ENCODE data around the gene MINPP1. TPM values are rescaled to one million over a fixed set of nuclear protein-coding genes. Genes with fewer than 3 reads are reported as not detected.
"Not testable (repeated sequence)": the region's sequence is repeated elsewhere in the genome, so short reads cannot be mapped to it uniquely, and the experiment has no call there.

MINPP1 gene
- total and polyA plus RNA-seq, 3 donors from 2014 or later: 15.3 to 32.3 (median 24.3) TPM

- H3K4me3 ChIP-seq: no peak overlapping the region
- WGBS, 2 donors: 63 to 68% methylated on average over 5 of the region's 5 CpGs
- no peaks in the 10 kb centered on the region for H3K27me3 ChIP-seq
- H3K27ac ChIP-seq: no peak overlapping the region
- no peak for DNase-seq
- H3K9me3 ChIP-seq: no peaks in the 10 kb centered on the region
- intact Hi-C loops (cut with DNase I; ENCODE audit: low total_unique reads): no loop called here
- no peaks in the 10 kb centered on the region for H3K36me3 ChIP-seq (ENCODE audit: low read depth, missing control alignments)
- TF ChIP-seq, protein P1, sequence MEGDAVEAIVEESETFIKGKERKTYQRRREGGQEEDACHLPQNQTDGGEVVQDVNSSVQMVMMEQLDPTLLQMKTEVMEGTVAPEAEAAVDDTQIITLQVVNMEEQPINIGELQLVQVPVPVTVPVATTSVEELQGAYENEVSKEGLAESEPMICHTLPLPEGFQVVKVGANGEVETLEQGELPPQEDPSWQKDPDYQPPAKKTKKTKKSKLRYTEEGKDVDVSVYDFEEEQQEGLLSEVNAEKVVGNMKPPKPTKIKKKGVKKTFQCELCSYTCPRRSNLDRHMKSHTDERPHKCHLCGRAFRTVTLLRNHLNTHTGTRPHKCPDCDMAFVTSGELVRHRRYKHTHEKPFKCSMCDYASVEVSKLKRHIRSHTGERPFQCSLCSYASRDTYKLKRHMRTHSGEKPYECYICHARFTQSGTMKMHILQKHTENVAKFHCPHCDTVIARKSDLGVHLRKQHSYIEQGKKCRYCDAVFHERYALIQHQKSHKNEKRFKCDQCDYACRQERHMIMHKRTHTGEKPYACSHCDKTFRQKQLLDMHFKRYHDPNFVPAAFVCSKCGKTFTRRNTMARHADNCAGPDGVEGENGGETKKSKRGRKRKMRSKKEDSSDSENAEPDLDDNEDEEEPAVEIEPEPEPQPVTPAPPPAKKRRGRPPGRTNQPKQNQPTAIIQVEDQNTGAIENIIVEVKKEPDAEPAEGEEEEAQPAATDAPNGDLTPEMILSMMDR (IDR thresholded peaks at IDR 0.05): no peak
- TF ChIP-seq POLR2A (IDR thresholded peaks at IDR 0.05): no peak
- no peaks in the 10 kb centered on the region for H3K4me1 ChIP-seq
These were observed 81.1 kb downstream of the MINPP1 start for GRCh38 chr10:87585565-87586514.

GRCh38 chr10:87589645-87590051 is 85.0 kb downstream of the MINPP1 start:
- TF ChIP-seq POLR2A (IDR thresholded peaks at IDR 0.05): no peak
- TF ChIP-seq, protein P1 (IDR thresholded peaks at IDR 0.05): no peak
- no peaks in the 10 kb centered on the region for H3K9me3 ChIP-seq
- WGBS, 2 donors: 65% methylated on average over 3 of the region's 3 CpGs
- no peak overlapping the region for H3K27ac ChIP-seq
- H3K4me1 ChIP-seq: no peaks in the 10 kb centered on the region
- H3K36me3 ChIP-seq (ENCODE audit: low read depth, missing control alignments): no peaks in the 10 kb centered on the region
- H3K27me3 ChIP-seq: no peaks in the 10 kb centered on the region
- H3K4me3 ChIP-seq: no peak overlapping the region
- intact Hi-C loops (cut with DNase I; ENCODE audit: low total_unique reads): no loop called here
- DNase-seq: no peak

DNA sequence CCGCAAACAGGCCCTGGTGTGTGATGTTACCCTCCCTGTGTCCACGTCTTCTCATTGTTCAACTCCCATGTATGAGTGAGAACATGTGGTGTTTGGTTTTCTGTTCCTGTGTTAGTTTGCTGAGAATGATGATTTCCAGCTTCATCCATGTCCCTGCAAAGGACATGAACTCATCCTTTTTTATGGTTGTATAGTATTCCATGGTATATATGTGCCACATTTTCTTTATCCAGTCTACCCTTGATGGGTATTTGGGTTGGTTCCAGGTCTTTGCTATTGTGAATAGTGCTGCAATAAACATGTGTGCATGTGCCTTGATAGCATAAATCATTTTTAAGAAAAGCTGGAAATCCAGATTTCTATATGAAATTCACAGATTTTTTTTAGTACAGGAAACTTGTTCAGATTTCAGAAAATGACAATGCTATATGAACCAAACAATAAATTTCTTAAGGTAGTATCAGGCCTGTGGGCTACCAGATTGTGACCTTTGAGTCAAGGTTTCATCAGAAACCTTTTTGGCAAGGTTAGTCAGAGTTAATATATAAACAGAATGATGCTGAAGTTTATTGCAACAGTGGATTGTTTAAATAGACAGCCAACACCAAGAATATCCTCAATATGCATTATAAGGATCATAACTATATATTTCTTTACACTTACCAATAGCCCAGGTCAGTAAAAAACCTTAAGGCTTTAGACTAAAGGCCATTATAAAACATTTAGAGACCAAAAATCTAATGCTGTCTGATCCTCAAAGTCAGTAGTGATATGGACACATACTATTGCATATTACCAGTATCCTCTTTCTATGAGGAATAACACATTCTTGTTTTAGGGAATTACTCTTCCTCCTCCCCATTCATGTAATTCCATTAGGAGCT is 86.3 kb downstream of the MINPP1 start:
- DNase-seq: no peak
- H3K4me1 ChIP-seq: no peaks in the 10 kb centered on the region
- 90 to 98% methylated on average over 2 of the region's 2 CpGs for WGBS, 2 donors
- no peak overlapping the region for H3K27ac ChIP-seq
- no peaks in the 10 kb centered on the region for H3K36me3 ChIP-seq (ENCODE audit: low read depth, missing control alignments)
- intact Hi-C loops (cut with DNase I; ENCODE audit: low total_unique reads): no loop called here
- TF ChIP-seq POLR2A (IDR thresholded peaks at IDR 0.05): no peak
- TF ChIP-seq, protein P1 (IDR thresholded peaks at IDR 0.05): no peak
- H3K27me3 ChIP-seq: no peaks in the 10 kb centered on the region
- no peak overlapping the region for H3K4me3 ChIP-seq
- no peaks in the 10 kb centered on the region for H3K9me3 ChIP-seq

DNA sequence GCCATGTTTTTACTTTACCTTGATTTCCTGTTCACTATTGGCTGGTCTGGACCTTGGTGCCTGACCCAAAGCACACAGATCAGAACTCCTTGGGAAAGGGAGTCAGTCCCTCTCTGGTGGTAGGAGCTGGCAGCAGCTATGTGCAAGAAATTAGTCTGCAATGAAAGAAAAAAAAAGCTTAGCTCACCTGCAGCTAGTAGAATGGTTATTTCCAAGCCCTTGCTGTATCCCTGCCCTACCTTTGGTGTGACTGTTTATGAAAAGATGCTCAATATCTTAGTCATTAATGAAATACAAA is 86.8 kb downstream of the MINPP1 start:
- DNase-seq: no peak
- H3K27me3 ChIP-seq: no peaks in the 10 kb centered on the region
- TF ChIP-seq, protein P1 (IDR thresholded peaks at IDR 0.05): no peak
- no peak for TF ChIP-seq POLR2A (IDR thresholded peaks at IDR 0.05)
- no peak overlapping the region for H3K27ac ChIP-seq
- no peak overlapping the region for H3K4me3 ChIP-seq
- intact Hi-C loops (cut with DNase I; ENCODE audit: low total_unique reads): no loop called here
- H3K4me1 ChIP-seq: no peaks in the 10 kb centered on the region
- H3K36me3 ChIP-seq (ENCODE audit: low read depth, missing control alignments): no peaks in the 10 kb centered on the region
- H3K9me3 ChIP-seq: no peaks in the 10 kb centered on the region

GRCh38 chr10:87592920-87593319 is 88.2 kb downstream of the MINPP1 start:
- DNase-seq: not testable (repeated sequence)
- 88 to 90% methylated on average over 4 of the region's 4 CpGs for WGBS, 2 donors

More at GRCh38 chr10:87592920-87593319, 88.2 kb downstream of the MINPP1 start:
- H3K27ac ChIP-seq; H3K4me1 ChIP-seq; H3K4me3 ChIP-seq; H3K36me3 ChIP-seq (ENCODE audit: low read depth, missing control alignments); H3K9me3 ChIP-seq; H3K27me3 ChIP-seq; intact Hi-C loops (cut with DNase I; ENCODE audit: low total_unique reads): not testable (repeated sequence)
